Cardiac fibroblast (primary cell): ENCODE data around the gene DIP2C.
A peak's percentile ranks its signal among the peaks of the same experiment; 100 is the strongest.

Experiments used
- DNase-seq, 2 donors: peaks; one replicate each; pipeline versions ENCODE4 v3.0.0 to v3.0.0-alpha.2; 2010; ENCODE audit warnings: low read depth in 2 of 2
- H3K4me3 ChIP-seq, 2 donors: replicated peaks in 1 of 2; 1 replicate in 1 of 2; 2 replicates in 1 of 2; pipeline ENCODE4 v1.5.1; 2011; ENCODE audit warnings: low read depth in 2 of 2, low read length in 2 of 2, mild to moderate bottlenecking in 2 of 2, moderate library complexity in 1 of 2
- CTCF ChIP-seq: IDR thresholded peaks from one replicate; pipeline ENCODE4 v1.5.1; 2011; ENCODE audit warnings: low read depth, mild to moderate bottlenecking, low read length, inconsistent platforms

The DIP2C gene

DNA sequence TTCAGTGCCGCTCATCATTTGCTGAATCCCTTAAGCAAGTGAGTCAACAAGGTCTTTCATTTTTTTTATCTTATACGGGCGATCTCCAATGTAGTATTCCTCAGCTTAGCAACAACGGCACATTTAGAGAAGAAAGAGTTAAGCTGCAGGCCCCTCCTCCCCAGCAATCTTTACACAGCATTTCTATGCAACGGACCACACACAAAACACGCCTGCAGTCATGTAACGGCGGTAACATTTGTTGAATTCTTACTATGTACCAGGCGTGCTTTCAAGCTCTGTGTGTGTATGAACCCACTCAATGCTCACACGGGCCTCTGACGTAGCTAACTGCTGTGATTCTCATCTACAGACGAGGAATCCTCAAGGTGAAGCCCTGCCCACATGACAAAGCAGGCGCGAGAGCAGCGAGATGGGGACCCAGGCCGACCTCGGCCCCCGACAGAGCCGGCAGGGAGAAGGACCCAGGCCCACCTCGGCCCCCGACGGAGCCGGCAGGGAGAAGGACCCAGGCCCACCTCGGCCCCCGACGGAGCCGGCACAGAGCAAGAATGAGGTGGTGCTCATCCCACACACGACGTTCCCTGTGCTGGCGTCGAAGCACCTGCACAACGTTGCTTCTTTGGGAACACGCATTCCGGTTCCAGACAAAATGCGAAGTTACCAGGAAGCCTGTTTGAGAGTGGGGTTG lies 313.5 kb downstream of the DIP2C start:
- TF ChIP-seq CTCF: no peak
- H3K4me3 ChIP-seq: no peak overlapping the region
- no peak for DNase-seq

DNA sequence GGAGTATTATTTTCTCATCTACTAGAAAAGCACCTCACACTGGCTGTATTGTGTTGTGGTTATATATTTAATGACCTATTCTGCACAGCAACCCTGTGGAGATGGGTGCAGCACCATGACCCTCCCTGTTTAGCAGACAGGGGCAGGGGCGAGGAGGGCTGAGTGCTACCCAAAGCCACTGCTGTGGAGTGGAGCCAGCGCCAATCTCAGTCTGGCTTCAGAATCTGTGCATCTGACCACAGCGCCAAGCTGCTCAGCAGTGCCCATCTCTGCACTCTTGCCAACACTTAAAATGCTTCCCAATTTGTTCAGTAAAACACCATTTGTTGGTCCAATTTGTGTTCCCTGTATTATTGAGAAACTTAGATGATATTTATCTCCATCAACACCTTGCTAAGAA lies 315.1 kb downstream of the DIP2C start:
- H3K4me3 ChIP-seq: no peak overlapping the region
- no peak for DNase-seq
- no peak for TF ChIP-seq CTCF

DNA sequence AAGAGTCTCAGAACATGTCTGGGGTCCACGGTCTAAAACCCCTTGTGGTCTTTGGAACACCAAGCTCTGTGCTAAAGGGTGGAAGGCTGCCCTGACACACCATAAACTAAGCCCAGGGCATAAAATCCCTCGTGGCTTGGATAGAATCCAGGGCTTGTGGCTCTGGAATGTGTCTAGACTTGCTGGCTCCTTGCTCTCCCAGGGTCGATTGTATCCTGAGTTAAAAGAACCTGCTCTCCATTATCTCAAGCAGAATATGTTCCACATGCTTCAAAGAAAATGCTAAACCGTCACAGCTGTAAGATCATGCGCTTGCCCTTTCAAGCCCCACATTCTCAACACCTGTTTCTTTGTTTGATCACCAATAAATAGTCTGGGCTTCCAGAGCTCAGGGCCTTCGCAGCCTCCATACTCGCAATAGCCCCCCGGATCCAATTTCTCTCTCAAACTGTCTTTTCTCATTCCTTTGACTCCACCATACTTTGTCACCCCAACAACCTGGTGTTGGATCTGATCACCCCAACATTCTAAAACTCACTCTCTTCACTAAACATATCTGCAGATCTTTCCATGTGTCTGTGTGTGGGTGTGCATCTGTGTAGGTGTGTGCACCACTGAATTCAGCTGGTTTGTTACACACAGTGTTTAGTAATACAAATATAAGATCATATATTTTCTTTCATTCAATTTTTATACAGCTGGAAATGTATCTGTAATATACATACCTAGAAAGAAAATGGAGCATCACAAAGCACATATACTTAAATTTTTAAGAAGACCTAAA lies 315.8 kb downstream of the DIP2C start:
- DNase-seq: peak; percentile 63 to 69
- no peak overlapping the region for H3K4me3 ChIP-seq
- no peak for TF ChIP-seq CTCF

DNA sequence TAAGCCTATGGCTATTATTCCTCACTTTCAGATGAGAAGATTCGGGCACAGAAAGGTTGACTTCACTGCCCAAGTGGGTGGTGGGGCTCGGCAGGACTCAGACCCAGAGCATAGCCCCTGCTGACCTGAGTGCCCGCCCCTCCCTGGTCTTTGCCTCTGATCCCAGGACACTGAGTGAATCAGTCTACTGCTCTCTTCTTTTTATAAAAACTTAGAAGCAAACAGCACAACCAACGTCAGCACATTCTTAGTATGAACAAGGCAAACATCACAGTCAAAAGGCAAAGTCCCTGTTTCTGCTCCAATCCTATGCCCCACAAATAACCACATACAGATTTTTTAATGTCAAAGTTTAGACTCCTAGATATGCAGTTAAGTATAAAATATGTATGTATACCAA lies 316.5 kb downstream of the DIP2C start:
- TF ChIP-seq CTCF: no peak
- no peak overlapping the region for H3K4me3 ChIP-seq
- DNase-seq: peak; percentile 15 to 17

- DNase-seq: no peak
- H3K4me3 ChIP-seq: no peak overlapping the region
- no peak for TF ChIP-seq CTCF
These were observed 316.9 kb downstream of the DIP2C start for GRCh38 chr10:372566-372965.

GRCh38 chr10:371515-371914 lies 318.0 kb downstream of the DIP2C start:
- TF ChIP-seq CTCF: no peak
- H3K4me3 ChIP-seq: no peak overlapping the region
- DNase-seq: no peak
